ENCODE data around the gene DPP3. TPM values are rescaled to one million over a fixed set of nuclear protein-coding genes. Genes with fewer than 3 reads are reported as not detected.

The DPP3 gene
- total RNA-seq, 4 donors from 2014 or later: 2.1 to 14.1 (median 8.7) TPM

GRCh38 chr11:66524304-66525040 lies 44.2 kb downstream of the DPP3 start:
- no peaks in the 10 kb centered on the region for H3K9me3 ChIP-seq
- no peak for DNase-seq
- no peak for TF ChIP-seq CTCF (IDR thresholded peaks at IDR 0.05)
- no peak for TF ChIP-seq POLR2A (IDR thresholded peaks at IDR 0.05)
- no peak overlapping the region for H3K27ac ChIP-seq
- no peaks in the 10 kb centered on the region for H3K27me3 ChIP-seq
- intact Hi-C loops (cut with DNase I; ENCODE audit: low total_unique reads): no loop called here
- H3K4me1 ChIP-seq: no peaks in the 10 kb centered on the region
- H3K4me3 ChIP-seq: no peak overlapping the region
- no peaks in the 10 kb centered on the region for H3K36me3 ChIP-seq

- no peaks in the 10 kb centered on the region for H3K36me3 ChIP-seq
These were observed 48.8 kb downstream of the DPP3 start for GRCh38 chr11:66529069-66529468.

GRCh38 chr11:66529655-66530054 lies 49.4 kb downstream of the DPP3 start:
- TF ChIP-seq CTCF (IDR thresholded peaks at IDR 0.05): no peak
- TF ChIP-seq POLR2A (IDR thresholded peaks at IDR 0.05): no peak
- no peak for DNase-seq
- Histone ChIP-seq H3K4me1 (no peaks in the 10 kb centered on the region), H3K27ac (no peak overlapping the region), H3K9me3 (no peaks in the 10 kb centered on the region), H3K36me3 (no peaks in the 10 kb centered on the region), H3K27me3 (no peaks in the 10 kb centered on the region), H3K4me3 (no peak overlapping the region)
- intact Hi-C loops (cut with DNase I; ENCODE audit: low total_unique reads): no loop called here

More at GRCh38 chr11:66529069-66529468, 48.8 kb downstream of the DPP3 start:
- Histone ChIP-seq H3K9me3 (no peaks in the 10 kb centered on the region), H3K4me3 (no peak overlapping the region), H3K27ac (no peak overlapping the region), H3K27me3 (no peaks in the 10 kb centered on the region), H3K4me1 (no peaks in the 10 kb centered on the region)
- DNase-seq: no peak
- TF ChIP-seq POLR2A (IDR thresholded peaks at IDR 0.05): no peak
- intact Hi-C loops (cut with DNase I; ENCODE audit: low total_unique reads): no loop called here

GRCh38 chr11:66530927-66531709 lies 50.9 kb downstream of the DPP3 start:
- Histone ChIP-seq H3K36me3 (no peaks in the 10 kb centered on the region), H3K27ac (no peak overlapping the region), H3K4me3 (no peak overlapping the region), H3K27me3 (no peaks in the 10 kb centered on the region), H3K9me3 (no peaks in the 10 kb centered on the region), H3K4me1 (no peaks in the 10 kb centered on the region)
- TF ChIP-seq CTCF (IDR thresholded peaks at IDR 0.05): no peak
- TF ChIP-seq POLR2A (IDR thresholded peaks at IDR 0.05): no peak
- no peak for DNase-seq
- intact Hi-C loops (cut with DNase I; ENCODE audit: low total_unique reads): no loop called here

- Histone ChIP-seq H3K27ac (no peak overlapping the region), H3K9me3 (no peaks in the 10 kb centered on the region), H3K4me1 (no peaks in the 10 kb centered on the region), H3K4me3 (no peak overlapping the region), H3K36me3 (no peaks in the 10 kb centered on the region), H3K27me3 (no peaks in the 10 kb centered on the region)
- intact Hi-C loops (cut with DNase I; ENCODE audit: low total_unique reads): no loop called here
- no peak for TF ChIP-seq CTCF (IDR thresholded peaks at IDR 0.05)
- no peak for TF ChIP-seq POLR2A (IDR thresholded peaks at IDR 0.05)
- DNase-seq: no peak
These were observed 51.6 kb downstream of the DPP3 start for GRCh38 chr11:66531841-66532240.
